RKO (cell line): ENCODE data around the gene INTS1.
"Not testable (repeated sequence)": the region's sequence is repeated elsewhere in the genome, so short reads cannot be mapped to it uniquely, and the experiment has no call there.

Experiments
- DNase-seq: peaks from one replicate; pipeline ENCODE4 v3.0.0-alpha.2; 2016; ENCODE audit warnings: low spot score

The INTS1 gene

GRCh38 chr7:1531979-1532455 is 27.8 kb upstream of the INTS1 start:
- no peak for DNase-seq

GRCh38 chr7:1531263-1531978 is 27.2 kb upstream of the INTS1 start:
- peak; percentile 47 for DNase-seq

GRCh38 chr7:1530946-1531262 is 26.7 kb upstream of the INTS1 start:
- no peak for DNase-seq

GRCh38 chr7:1529383-1530116 is 25.4 kb upstream of the INTS1 start:
- no peak for DNase-seq

- no peak for DNase-seq
These were observed 22.1 kb upstream of the INTS1 start for GRCh38 chr7:1526271-1526754.

GRCh38 chr7:1525409-1525808 is 21.2 kb upstream of the INTS1 start:
- DNase-seq, result no peak

GRCh38 chr7:1523844-1524243 is 19.7 kb upstream of the INTS1 start:
- no peak for DNase-seq

- no peak for DNase-seq
These were observed 19.0 kb upstream of the INTS1 start for GRCh38 chr7:1523208-1523607.

GRCh38 chr7:1521456-1521855 is 17.3 kb upstream of the INTS1 start:
- DNase-seq, result no peak

- DNase-seq, result no peak
These were observed 16.5 kb upstream of the INTS1 start for GRCh38 chr7:1520539-1521234.

- not testable (repeated sequence) for DNase-seq
These were observed 15.2 kb upstream of the INTS1 start for GRCh38 chr7:1519322-1519922.

GRCh38 chr7:1516586-1517251 is 12.5 kb upstream of the INTS1 start:
- DNase-seq, result no peak

GRCh38 chr7:1515509-1515967 is 11.3 kb upstream of the INTS1 start:
- DNase-seq, result not testable (repeated sequence)

GRCh38 chr7:1514995-1515401 is 10.8 kb upstream of the INTS1 start:
- DNase-seq, result no peak

- DNase-seq, result no peak
These were observed 10.2 kb upstream of the INTS1 start for GRCh38 chr7:1514407-1514806.

GRCh38 chr7:1513657-1514095 is 9.5 kb upstream of the INTS1 start:
- DNase-seq, result no peak

GRCh38 chr7:1512781-1513656 is 8.8 kb upstream of the INTS1 start:
- peak; percentile 72 for DNase-seq

- no peak for DNase-seq
These were observed 7.5 kb upstream of the INTS1 start for GRCh38 chr7:1511444-1512422.

GRCh38 chr7:1510780-1511154 is 6.6 kb upstream of the INTS1 start:
- no peak for DNase-seq

- DNase-seq, result no peak
These were observed 5.0 kb upstream of the INTS1 start for GRCh38 chr7:1509226-1509625.
